ENCODE results near the gene NR6A1. TPM values are rescaled to one million over a fixed set of nuclear protein-coding genes. Genes with fewer than 3 reads are reported as not detected.

NR6A1 gene
- total RNA-seq, 1 donor from 2014 or later: 0.53 TPM

DNA sequence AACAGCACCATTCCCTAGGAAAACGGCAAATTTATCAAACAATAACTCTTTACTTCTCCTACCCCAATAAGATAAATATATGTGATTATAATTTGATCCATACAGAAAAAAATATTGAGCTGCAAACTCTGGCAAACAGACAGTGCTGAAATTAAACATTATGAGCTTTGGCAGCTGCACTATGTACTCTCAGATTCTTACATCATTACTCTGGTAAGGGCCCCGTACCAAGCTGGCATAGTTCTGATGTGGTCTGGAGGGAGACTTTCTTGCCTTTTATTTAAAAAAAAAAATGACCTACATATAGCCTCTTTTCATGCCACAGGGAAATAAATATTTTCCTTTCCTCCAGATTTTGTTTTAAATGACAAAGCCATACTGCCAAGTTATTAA lies 95.0 kb downstream of the NR6A1 start:
- H3K27ac ChIP-seq: peak overlapping the region in 1 of 2 donors; percentile 60
- no peaks in the 10 kb centered on the region for H3K27me3 ChIP-seq
- no peaks in the 10 kb centered on the region for H3K36me3 ChIP-seq
- intact Hi-C loops (cut with DNase I): no loop called here
- H3K9me3 ChIP-seq: no peaks in the 10 kb centered on the region
- peak overlapping the region in 1 of 2 donors; percentile 22 for H3K4me3 ChIP-seq
- H3K4me1 ChIP-seq: peaks cover 0 to 12% of the 10 kb centered on the region in 2 donors
- TF ChIP-seq, protein P1, sequence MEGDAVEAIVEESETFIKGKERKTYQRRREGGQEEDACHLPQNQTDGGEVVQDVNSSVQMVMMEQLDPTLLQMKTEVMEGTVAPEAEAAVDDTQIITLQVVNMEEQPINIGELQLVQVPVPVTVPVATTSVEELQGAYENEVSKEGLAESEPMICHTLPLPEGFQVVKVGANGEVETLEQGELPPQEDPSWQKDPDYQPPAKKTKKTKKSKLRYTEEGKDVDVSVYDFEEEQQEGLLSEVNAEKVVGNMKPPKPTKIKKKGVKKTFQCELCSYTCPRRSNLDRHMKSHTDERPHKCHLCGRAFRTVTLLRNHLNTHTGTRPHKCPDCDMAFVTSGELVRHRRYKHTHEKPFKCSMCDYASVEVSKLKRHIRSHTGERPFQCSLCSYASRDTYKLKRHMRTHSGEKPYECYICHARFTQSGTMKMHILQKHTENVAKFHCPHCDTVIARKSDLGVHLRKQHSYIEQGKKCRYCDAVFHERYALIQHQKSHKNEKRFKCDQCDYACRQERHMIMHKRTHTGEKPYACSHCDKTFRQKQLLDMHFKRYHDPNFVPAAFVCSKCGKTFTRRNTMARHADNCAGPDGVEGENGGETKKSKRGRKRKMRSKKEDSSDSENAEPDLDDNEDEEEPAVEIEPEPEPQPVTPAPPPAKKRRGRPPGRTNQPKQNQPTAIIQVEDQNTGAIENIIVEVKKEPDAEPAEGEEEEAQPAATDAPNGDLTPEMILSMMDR (IDR thresholded peaks at IDR 0.05): no peak
- DNase-seq (ENCODE audit: low spot score in 2 of 2): no peak

DNA sequence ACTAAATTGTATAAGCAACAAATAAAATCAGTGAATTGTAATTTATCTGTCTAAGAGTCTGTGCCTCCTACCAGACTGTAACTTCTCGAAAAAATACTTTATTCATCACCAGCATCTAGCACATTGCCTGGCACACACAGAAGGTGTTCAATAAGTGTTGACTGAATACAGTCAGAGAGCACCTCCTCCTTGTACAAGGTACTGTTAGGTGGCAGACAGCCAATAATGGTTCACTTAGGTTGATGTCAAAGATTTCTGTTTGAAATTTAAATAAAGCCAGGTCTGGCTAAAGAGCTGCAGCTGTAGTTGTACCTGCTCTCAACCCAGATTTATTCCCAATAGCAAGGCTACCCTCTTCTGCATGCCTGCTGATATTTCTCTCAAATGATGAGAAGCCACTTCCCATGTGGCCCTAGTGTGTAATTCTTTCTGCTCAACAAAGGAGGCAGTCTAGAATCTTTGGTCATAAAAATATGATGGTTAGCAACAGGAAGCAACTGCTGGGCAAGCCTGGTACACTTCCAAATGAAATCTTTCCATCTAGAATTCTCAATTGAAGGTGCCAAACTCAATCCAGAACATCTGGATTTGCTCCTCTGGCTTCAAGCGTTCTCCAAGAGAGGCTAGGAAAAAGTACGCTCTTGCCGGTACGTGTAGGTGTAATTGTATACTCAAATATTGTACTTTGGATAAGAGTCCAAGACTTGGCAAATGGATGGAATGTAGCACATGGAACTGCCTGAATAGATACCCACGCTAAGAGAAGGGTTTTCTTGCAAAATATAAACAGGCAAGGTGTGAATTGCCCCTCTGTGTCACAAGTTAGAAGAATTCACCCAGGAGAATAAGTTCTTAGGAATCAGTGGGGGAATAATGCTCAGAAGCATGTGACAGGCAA lies 95.6 kb downstream of the NR6A1 start:
- Histone ChIP-seq H3K27ac (peak overlapping the region in 1 of 2 donors; percentile 60), H3K4me1 (peaks cover 0 to 12% of the 10 kb centered on the region in 2 donors), H3K4me3 (peak overlapping the region in 1 of 2 donors; percentile 22), H3K9me3 (no peaks in the 10 kb centered on the region), H3K36me3 (no peaks in the 10 kb centered on the region), H3K27me3 (no peaks in the 10 kb centered on the region)
- intact Hi-C loops (cut with DNase I): no loop called here
- TF ChIP-seq, protein P1 (IDR thresholded peaks at IDR 0.05): peak in 1 of 3 experiments; percentile 12
- DNase-seq (ENCODE audit: low spot score in 2 of 2): no peak

- TF ChIP-seq, protein P1 (IDR thresholded peaks at IDR 0.05): no peak
- no peaks in the 10 kb centered on the region for H3K27me3 ChIP-seq
- no peak for DNase-seq (ENCODE audit: low spot score in 2 of 2)
- H3K4me1 ChIP-seq: peaks cover 0 to 12% of the 10 kb centered on the region in 2 donors
- no peaks in the 10 kb centered on the region for H3K36me3 ChIP-seq
- no peak overlapping the region for H3K27ac ChIP-seq
- H3K4me3 ChIP-seq: no peak overlapping the region
- intact Hi-C loops (cut with DNase I): no loop called here
- H3K9me3 ChIP-seq: no peaks in the 10 kb centered on the region
Observed at GRCh38 chr9:124674651-124675050, 96.5 kb downstream of the NR6A1 start.

GRCh38 chr9:124673063-124673462 lies 98.0 kb downstream of the NR6A1 start:
- intact Hi-C loops (cut with DNase I): no loop called here
- TF ChIP-seq, protein P1 (IDR thresholded peaks at IDR 0.05): no peak

GRCh38 chr9:124671861-124672260 lies 99.2 kb downstream of the NR6A1 start:
- H3K27ac ChIP-seq: no peak overlapping the region
- intact Hi-C loops (cut with DNase I): no loop called here
- no peaks in the 10 kb centered on the region for H3K9me3 ChIP-seq
- no peak for DNase-seq (ENCODE audit: low spot score in 2 of 2)
- no peaks in the 10 kb centered on the region for H3K27me3 ChIP-seq
- TF ChIP-seq, protein P1 (IDR thresholded peaks at IDR 0.05): no peak
- H3K36me3 ChIP-seq: no peaks in the 10 kb centered on the region
- no peak overlapping the region for H3K4me3 ChIP-seq
- peaks cover 0 to 10% of the 10 kb centered on the region in 2 donors for H3K4me1 ChIP-seq

More at GRCh38 chr9:124673063-124673462, 98.0 kb downstream of the NR6A1 start:
- no peaks in the 10 kb centered on the region for H3K9me3 ChIP-seq
- no peak for DNase-seq (ENCODE audit: low spot score in 2 of 2)
- no peaks in the 10 kb centered on the region for H3K27me3 ChIP-seq
- no peaks in the 10 kb centered on the region for H3K36me3 ChIP-seq
- peaks cover 0 to 12% of the 10 kb centered on the region in 2 donors for H3K4me1 ChIP-seq
- H3K27ac ChIP-seq: no peak overlapping the region
- no peak overlapping the region for H3K4me3 ChIP-seq

Data from ascending aorta (tissue), 2 donors.